Effector memory CD4-positive, alpha-beta T cell (primary cell): Measurements from ENCODE around the gene OR1N2.
"Not testable (repeated sequence)": the region's sequence is repeated elsewhere in the genome, so short reads cannot be mapped to it uniquely, and the experiment has no call there.

Source experiments
- DNase-seq, 3 donors: peaks; one replicate each; pipeline ENCODE4 v3.0.0-alpha.2; 2020
- H3K27ac ChIP-seq: 2 replicates; pipeline ENCODE4 v1.7.0; 2013; ENCODE audit warnings: mild to moderate bottlenecking, low read length, moderate library complexity; ENCODE audit not compliant: insufficient read depth, poor library complexity, severe bottlenecking
- H3K27me3 ChIP-seq: replicated peaks from 2 replicates; pipeline ENCODE4 v1.7.0; 2013; ENCODE audit warnings: mild to moderate bottlenecking, low read length; ENCODE audit not compliant: insufficient read depth, control insufficient read depth, poor library complexity, severe bottlenecking
- H3K36me3 ChIP-seq: 2 replicates; pipeline ENCODE4 v1.7.0; 2013; ENCODE audit warnings: mild to moderate bottlenecking, low read length, moderate library complexity; ENCODE audit not compliant: control insufficient read depth, insufficient read depth
- H3K4me1 ChIP-seq: 2 replicates; pipeline ENCODE4 v1.7.0; 2013; ENCODE audit warnings: low read length, mild to moderate bottlenecking; ENCODE audit not compliant: control insufficient read depth, insufficient read depth, poor library complexity, severe bottlenecking
- H3K4me3 ChIP-seq: 2 replicates; pipeline ENCODE4 v1.7.0; 2013; ENCODE audit warnings: low read length, low read depth, mild to moderate bottlenecking; ENCODE audit not compliant: insufficient read depth, poor library complexity, severe bottlenecking
- H3K9me3 ChIP-seq: 2 replicates; pipeline ENCODE4 v1.7.0; 2013; ENCODE audit warnings: mild to moderate bottlenecking, low read length, moderate library complexity; ENCODE audit not compliant: control insufficient read depth
- total RNA-seq, 3 donors: gene quantifications; one replicate each; lab custom pipeline; 2026; lab: John Stamatoyannopoulos, UW

The OR1N2 gene, protein sequence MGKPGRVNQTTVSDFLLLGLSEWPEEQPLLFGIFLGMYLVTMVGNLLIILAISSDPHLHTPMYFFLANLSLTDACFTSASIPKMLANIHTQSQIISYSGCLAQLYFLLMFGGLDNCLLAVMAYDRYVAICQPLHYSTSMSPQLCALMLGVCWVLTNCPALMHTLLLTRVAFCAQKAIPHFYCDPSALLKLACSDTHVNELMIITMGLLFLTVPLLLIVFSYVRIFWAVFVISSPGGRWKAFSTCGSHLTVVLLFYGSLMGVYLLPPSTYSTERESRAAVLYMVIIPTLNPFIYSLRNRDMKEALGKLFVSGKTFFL
- 0 to 0.19 (median 0) reads per million in 3 donors for total RNA-seq

DNA sequence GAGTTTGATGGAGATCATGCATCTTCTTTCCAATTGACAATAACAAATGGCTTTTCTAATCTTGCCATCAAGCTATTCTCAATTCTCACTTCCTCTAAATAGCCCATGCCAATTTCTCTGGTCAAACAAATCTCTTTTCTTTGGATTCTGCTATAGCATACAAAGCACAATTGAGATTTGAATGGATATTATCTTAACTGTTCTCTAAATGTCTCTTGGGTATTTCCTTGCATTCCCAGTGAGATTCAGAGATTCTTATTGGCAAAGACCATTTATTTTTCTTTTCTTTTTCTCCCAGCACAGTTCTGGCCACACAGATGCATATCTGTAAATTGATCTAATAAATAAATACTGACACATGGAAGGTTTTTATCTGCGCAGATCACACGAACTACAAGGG is at the start of gene OR1N2:
OR1N2 (plus strand) TSS at position 301 of the 400 bp plus-strand sequence. CDS start 100 bp downstream, outside the sequence.
- no peaks in the 10 kb centered on the region for H3K27me3 ChIP-seq

DNA sequence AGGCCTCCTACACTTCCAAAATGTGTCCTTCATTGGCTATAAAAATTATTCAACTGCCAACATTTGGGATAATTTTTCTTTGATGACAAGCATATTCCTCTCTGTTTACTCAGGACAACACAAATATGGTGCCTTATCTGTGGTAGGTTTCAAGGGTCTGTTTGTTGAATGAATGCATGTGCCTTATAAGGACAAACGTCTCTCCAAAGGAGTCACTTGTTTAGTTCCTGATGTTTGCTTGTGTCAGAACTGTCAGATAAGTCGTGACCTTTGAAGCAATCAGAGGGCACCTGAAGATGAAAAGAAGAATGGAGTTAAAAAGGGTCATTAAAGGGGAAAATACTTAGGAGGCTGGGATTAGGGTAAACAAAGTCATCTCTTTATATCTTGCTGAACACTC is 45.9 kb upstream of the OR1N2 start:
- H3K36me3 ChIP-seq = no peaks in the 10 kb centered on the region
- peaks cover 5% of the 10 kb centered on the region for H3K27me3 ChIP-seq
- no peak overlapping the region for H3K27ac ChIP-seq
- H3K4me1 ChIP-seq = no peaks in the 10 kb centered on the region
- no peak for DNase-seq
- H3K9me3 ChIP-seq = no peaks in the 10 kb centered on the region
- no peak overlapping the region for H3K4me3 ChIP-seq

More for the DNA sequence above, at the start of gene OR1N2:
- Histone ChIP-seq H3K4me1 (no peaks in the 10 kb centered on the region), H3K4me3 (no peak within 1 kb of the TSS), H3K9me3 (no peaks in the 10 kb centered on the region), H3K36me3 (no peaks in the 10 kb centered on the region), H3K27ac (no peak within 1 kb of the TSS)
- no peak for DNase-seq

DNA sequence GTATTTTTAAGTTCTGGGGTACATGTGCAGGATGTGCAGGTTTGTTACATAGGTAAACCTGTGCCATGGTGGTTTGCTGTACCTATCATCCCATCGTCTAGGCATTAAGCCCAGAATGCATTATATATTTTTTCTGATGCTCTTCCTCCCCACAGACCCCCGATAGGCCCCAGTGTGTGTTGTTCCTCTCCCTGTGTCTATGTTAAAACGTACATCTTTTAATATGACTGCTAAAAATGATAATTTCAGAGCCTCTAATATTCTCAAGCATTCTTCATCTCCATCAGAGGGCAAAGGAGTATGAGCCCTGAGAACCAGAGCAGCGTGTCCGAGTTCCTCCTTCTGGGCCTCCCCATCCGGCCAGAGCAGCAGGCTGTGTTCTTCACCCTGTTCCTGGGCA is 42.4 kb upstream of the OR1N2 start, which contains the start of gene OR1J2:
OR1J2 (plus strand) TSS at position 301 of the 400 bp plus-strand sequence; CDS start at position 301, 0 bp downstream.
- H3K4me1 ChIP-seq = no peaks in the 10 kb centered on the region
- H3K9me3 ChIP-seq = no peaks in the 10 kb centered on the region
- no peak within 1 kb of the TSS for H3K4me3 ChIP-seq
- H3K27me3 ChIP-seq = peaks cover 5% of the 10 kb centered on the region
- H3K27ac ChIP-seq = no peak within 1 kb of the TSS
- no peak for DNase-seq
- no peaks in the 10 kb centered on the region for H3K36me3 ChIP-seq

DNA sequence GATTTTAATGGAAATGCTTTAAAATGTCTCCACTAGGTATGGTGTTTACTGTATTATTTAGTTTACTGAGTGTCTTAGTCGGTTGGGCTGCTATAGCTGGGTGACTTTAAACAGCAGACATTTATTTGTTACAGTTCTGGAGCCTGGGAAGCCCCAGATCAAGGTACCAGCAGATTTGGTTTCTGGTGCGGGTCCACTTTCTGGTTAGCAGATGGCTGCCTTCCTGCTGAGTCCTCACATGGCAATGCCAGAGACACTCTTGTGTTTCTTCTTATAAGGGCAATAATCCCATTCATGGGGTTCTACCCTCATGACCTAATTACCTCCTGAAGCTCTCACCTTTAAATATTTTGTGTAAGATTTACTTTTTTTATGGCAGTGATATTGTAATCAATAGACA is 34.7 kb upstream of the OR1N2 start:
- H3K4me3 ChIP-seq = no peak overlapping the region
- H3K36me3 ChIP-seq = no peaks in the 10 kb centered on the region
- H3K27ac ChIP-seq = no peak overlapping the region
- no peaks in the 10 kb centered on the region for H3K4me1 ChIP-seq
- H3K27me3 ChIP-seq = no peaks in the 10 kb centered on the region
- H3K9me3 ChIP-seq = no peaks in the 10 kb centered on the region
- DNase-seq = no peak

DNA sequence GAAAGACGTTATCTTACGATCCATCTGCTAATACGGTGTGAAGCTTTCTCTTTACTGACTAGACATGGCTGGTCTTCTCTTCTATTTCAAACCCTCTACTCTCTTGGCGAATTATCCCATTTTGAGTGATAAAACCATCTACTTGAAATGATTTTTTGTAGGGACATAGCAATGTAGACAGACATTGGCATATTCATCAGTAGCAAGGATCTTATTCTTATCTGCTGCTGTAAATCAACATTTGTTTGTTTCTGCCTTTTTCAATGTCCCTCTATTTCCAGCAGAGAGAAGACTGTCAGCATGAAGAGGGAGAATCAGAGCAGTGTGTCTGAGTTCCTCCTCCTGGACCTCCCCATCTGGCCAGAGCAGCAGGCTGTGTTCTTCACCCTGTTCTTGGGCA is 34.1 kb upstream of the OR1N2 start, which contains the start of gene OR1J4:
OR1J4 (plus strand) TSS at position 301 of the 400 bp plus-strand sequence; CDS start at position 301, 0 bp downstream.
- Histone ChIP-seq H3K27me3 (no peaks in the 10 kb centered on the region), H3K27ac (no peak within 1 kb of the TSS), H3K4me3 (no peak within 1 kb of the TSS), H3K9me3 (no peaks in the 10 kb centered on the region), H3K4me1 (no peaks in the 10 kb centered on the region), H3K36me3 (no peaks in the 10 kb centered on the region)
- DNase-seq = no peak

DNA sequence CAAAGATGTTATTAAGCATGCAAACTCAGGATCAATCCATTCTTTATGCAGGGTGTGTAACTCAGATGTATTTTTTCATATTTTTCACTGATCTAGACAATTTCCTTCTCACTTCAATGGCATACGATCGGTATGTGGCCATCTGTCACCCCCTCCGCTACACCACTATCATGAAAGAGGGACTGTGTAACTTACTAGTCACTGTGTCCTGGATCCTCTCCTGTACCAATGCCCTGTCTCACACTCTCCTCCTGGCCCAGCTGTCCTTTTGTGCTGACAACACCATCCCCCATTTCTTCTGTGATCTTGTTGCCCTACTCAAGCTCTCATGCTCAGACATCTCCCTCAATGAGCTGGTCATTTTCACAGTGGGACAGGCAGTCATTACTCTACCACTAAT is 33.5 kb upstream of the OR1N2 start:
- Histone ChIP-seq H3K36me3 (no peaks in the 10 kb centered on the region), H3K4me3 (no peak overlapping the region), H3K4me1 (no peaks in the 10 kb centered on the region), H3K27ac (no peak overlapping the region), H3K9me3 (no peaks in the 10 kb centered on the region), H3K27me3 (no peaks in the 10 kb centered on the region)
- DNase-seq = no peak

DNA sequence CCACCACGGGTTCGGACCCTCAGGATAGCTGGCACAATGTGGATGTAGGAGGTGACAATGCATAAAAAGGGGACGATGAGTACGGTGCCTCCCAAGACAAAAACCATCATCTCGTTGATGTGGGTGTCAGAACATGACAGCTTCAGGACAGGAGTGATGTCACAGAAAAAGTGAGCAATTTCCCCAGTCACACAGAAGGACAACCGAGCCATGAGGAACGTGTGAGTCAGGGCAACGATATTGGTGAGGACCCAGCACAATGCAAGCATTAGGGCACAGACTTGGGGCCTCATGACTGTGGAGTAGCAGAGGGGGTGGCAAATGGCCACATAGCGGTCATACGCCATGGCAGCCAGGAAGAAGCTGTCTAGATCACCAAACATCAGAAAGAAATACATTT is 26.3 kb upstream of the OR1N2 start:
- Histone ChIP-seq H3K36me3 (no peaks in the 10 kb centered on the region), H3K27me3 (no peaks in the 10 kb centered on the region), H3K9me3 (no peaks in the 10 kb centered on the region), H3K4me1 (no peaks in the 10 kb centered on the region), H3K4me3 (no peak overlapping the region), H3K27ac (no peak overlapping the region)
- DNase-seq = no peak

DNA sequence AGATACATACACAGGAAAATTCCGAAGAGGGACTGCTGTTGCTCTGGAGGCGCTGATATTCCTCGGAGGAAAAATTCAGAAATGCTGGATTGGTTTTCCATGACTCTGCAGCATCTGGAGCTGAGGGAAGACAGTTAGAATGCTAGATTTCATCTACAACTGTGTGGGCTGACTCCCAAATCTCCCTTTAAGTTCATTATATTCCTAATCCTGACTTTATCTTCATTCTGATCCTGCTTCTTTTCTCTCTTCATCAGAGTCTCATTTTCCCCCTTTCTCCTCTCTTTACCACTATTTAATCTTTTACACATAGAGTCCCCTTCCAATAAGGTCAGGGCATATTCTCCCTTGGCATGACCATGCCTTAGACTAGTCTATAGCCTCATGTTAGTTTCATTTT is 25.7 kb upstream of the OR1N2 start, which contains the start of gene OR1N1:
OR1N1 (minus strand) TSS at position 101 of the 400 bp plus-strand sequence; CDS start at position 101, 0 bp downstream.
- no peaks in the 10 kb centered on the region for H3K36me3 ChIP-seq
- no peak within 1 kb of the TSS for H3K4me3 ChIP-seq
- no peaks in the 10 kb centered on the region for H3K27me3 ChIP-seq
- no peak for DNase-seq
- no peaks in the 10 kb centered on the region for H3K4me1 ChIP-seq
- no peak within 1 kb of the TSS for H3K27ac ChIP-seq
- H3K9me3 ChIP-seq = no peaks in the 10 kb centered on the region

DNA sequence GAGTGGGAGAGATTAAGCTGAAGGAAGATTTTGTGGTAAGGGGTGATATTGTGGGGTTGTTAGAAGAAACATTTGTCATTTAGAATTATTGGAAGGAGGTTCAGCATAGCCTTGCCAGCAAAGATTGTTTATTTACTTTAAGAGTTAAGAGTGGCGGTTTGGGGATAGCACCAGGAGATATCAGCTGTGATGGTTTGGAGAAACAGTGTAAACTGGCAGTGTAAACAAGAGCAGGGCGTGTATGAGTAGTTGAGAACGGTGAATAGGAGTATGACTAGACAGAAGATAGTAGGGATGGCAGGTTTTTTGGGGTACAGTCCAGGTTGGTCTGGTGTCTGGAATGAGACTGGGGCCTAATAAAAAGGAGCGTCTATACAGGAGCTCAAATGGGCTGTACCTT is 21.8 kb upstream of the OR1N2 start:
- H3K4me3 ChIP-seq, H3K4me1 ChIP-seq, H3K27me3 ChIP-seq, H3K36me3 ChIP-seq, H3K9me3 ChIP-seq, DNase-seq, H3K27ac ChIP-seq: not testable (repeated sequence)

DNA sequence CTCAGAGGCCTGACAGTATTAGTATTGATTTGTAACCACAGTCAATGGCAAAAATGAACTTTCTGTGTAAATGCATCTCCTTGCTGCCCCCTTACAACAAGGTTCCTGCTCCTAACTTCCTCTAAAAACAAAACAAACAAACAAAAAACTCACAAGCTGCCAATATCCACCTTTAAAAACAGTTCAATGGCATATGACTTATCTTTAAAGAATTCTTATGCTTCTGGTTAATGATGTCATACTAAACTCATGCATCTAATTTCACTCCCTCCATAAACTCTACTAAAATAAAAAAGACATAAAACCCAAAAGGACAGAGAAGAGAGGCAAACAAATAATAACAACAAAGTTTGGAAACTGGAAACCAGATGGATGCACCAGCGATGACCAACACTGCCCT is 16.8 kb upstream of the OR1N2 start:
- no peak for DNase-seq
- Histone ChIP-seq H3K36me3 (no peaks in the 10 kb centered on the region), H3K4me3 (no peak overlapping the region), H3K27ac (no peak overlapping the region), H3K4me1 (no peaks in the 10 kb centered on the region), H3K9me3 (no peaks in the 10 kb centered on the region), H3K27me3 (no peaks in the 10 kb centered on the region)
